BJ (cell line): ENCODE data around the gene CEP112. TPM values are rescaled to one million over a fixed set of nuclear protein-coding genes. Genes with fewer than 3 reads are reported as not detected.

ENCODE experiments used
- CTCF ChIA-PET: fragments of 350-600 bp; formaldehyde crosslinking; extraction: SDS; loops from one replicate; lab custom pipeline; 2021; ENCODE audit warnings: antibody characterized with exemption, inconsistent platforms; lab: Yijun Ruan, JAX
- POLR2A ChIA-PET: fragments of 300-600 bp; sonication (Branson Sonifier 250); formaldehyde crosslinking; extraction: SDS; loops from one replicate; lab custom pipeline; 2021; ENCODE audit warnings: antibody characterized with exemption; lab: Charles Lee
- DNase-seq: peaks from one replicate; pipeline ENCODE4 v3.0.0-alpha.2; 2011; ENCODE audit warnings: low read depth
- H3K27me3 ChIP-seq: 2 replicates; pipeline ENCODE4 v1.6.0; 2011; ENCODE audit warnings: low read length; ENCODE audit not compliant: control insufficient read depth, insufficient read depth
- H3K36me3 ChIP-seq: 2 replicates; pipeline ENCODE4 v1.5.1; 2011; ENCODE audit warnings: low read length; ENCODE audit not compliant: control insufficient read depth, insufficient read depth
- H3K4me3 ChIP-seq: 2 replicates; pipeline ENCODE4 v1.5.1; 2011; ENCODE audit warnings: low read depth, mild to moderate bottlenecking, control low read depth, low read length
- CTCF ChIP-seq: IDR thresholded peaks from 2 replicates; pipeline ENCODE4 v1.5.1; 2011; ENCODE audit warnings: low read depth, mild to moderate bottlenecking, control low read depth, inconsistent platforms, low read length, moderate library complexity; ENCODE audit not compliant: insufficient read depth
- polyA plus RNA-seq: library from polyadenylated mRNA; depleted of rRNA; stranded (reverse); fragments of >200 nt; gene quantifications from 2 replicates; pipeline ENCODE4 v1.2.3, GENCODE V29; 2011

Gene CEP112
- polyA plus RNA-seq, 1 experiment: 3.3 TPM

GRCh38 chr17:66073384-66073783 lies 118.5 kb downstream of the CEP112 start:
- no peak for TF ChIP-seq CTCF
- ChIA-PET CTCF (interaction anchor here (1.1 kb wide), 1 partner anchor 12 kb away, joined by 3 read pairs; no protein-coding TSS in a partner anchor), POLR2A (no interaction called here)
- Histone ChIP-seq H3K27me3 (no peaks in the 10 kb centered on the region), H3K4me3 (no peak overlapping the region), H3K36me3 (no peaks in the 10 kb centered on the region)
- DNase-seq: no peak

DNA sequence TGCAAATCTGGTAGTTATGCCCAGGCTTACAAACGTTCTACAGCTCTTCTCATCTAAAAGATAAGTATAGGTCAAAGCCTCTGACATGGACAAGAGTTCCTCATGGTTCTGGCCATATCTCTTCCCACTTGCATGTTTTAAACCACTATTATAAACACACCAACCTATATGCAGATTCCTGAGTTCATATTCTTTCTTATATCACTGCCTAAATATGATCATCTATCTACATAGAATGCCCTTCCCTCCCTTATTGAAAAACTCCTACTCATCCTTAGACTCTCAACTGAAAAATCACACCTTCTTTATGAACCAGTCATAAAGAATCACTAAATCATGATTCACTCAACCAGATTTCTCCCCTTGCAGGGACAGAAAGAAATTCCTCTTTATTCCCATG lies 128.2 kb downstream of the CEP112 start:
- DNase-seq: no peak
- ChIA-PET CTCF (no interaction called here), POLR2A (no interaction called here)
- Histone ChIP-seq H3K4me3 (no peak overlapping the region), H3K27me3 (no peaks in the 10 kb centered on the region), H3K36me3 (no peaks in the 10 kb centered on the region; the same call in 1 of the 2 replicates)
- no peak for TF ChIP-seq CTCF

- no peak for DNase-seq
- CTCF ChIA-PET: no interaction called here
- Histone ChIP-seq H3K36me3 (no peaks in the 10 kb centered on the region), H3K4me3 (no peak overlapping the region), H3K27me3 (no peaks in the 10 kb centered on the region)
- TF ChIP-seq CTCF: no peak
- POLR2A ChIA-PET: no interaction called here
These were observed 135.8 kb downstream of the CEP112 start for GRCh38 chr17:66056148-66056547.

DNA sequence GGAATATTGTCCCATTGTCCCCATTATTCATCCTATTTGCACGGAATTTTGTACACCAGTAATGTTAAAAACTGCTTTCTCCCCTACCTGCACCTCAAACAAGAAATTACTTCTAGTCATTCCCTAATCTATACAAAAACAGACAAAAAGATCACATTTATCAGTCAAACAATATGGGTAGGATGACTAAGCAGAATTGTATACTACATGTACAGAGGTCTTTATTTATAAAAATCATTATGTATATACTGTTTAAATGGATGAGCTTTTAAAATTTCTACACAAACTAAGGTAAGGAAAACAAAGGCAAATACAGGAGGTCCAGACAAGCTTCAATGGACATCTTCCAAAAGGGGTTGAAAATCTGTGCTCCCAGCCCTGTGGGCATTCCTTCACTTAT lies 137.7 kb downstream of the CEP112 start:
- ChIA-PET POLR2A (no interaction called here), CTCF (interaction anchor here (1.4 kb wide), 1 partner anchor 14 kb away, joined by 4 read pairs; no protein-coding TSS in a partner anchor)
- H3K36me3 ChIP-seq: no peaks in the 10 kb centered on the region
- H3K4me3 ChIP-seq: no peak overlapping the region
- DNase-seq: no peak
- no peaks in the 10 kb centered on the region for H3K27me3 ChIP-seq
- no peak for TF ChIP-seq CTCF

DNA sequence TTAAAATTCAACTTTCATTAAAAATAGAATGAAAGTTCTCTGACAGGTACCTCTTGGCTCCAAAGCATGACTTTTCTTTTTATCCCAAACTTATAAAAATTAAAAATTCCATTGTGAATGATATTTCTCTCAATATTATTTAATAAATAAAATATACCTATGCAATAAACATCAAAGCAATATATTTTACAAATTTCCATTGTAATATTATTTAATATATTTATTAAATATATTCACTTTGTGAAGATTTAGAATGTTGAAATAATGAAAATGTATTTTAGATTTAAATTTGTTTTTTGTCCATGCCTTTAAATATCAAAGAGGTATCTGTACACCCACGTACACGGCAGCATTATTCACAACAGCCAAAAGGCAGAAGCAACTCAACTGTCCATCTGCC lies 147.8 kb downstream of the CEP112 start:
- CTCF ChIA-PET: no interaction called here
- Histone ChIP-seq H3K27me3 (no peaks in the 10 kb centered on the region), H3K4me3 (no peak overlapping the region), H3K36me3 (no peaks in the 10 kb centered on the region)
- TF ChIP-seq CTCF: no peak
- no peak for DNase-seq
- POLR2A ChIA-PET: no interaction called here
